GM19455 (cell line): ENCODE results near the gene PLEKHG3.

Experiments used
- ATAC-seq: cut with Tn5 transposase; IDR thresholded peaks from one replicate; pipeline ENCODE4 v1.9.1; 2021; ENCODE audit not compliant: unreplicated experiment

PLEKHG3 gene

DNA sequence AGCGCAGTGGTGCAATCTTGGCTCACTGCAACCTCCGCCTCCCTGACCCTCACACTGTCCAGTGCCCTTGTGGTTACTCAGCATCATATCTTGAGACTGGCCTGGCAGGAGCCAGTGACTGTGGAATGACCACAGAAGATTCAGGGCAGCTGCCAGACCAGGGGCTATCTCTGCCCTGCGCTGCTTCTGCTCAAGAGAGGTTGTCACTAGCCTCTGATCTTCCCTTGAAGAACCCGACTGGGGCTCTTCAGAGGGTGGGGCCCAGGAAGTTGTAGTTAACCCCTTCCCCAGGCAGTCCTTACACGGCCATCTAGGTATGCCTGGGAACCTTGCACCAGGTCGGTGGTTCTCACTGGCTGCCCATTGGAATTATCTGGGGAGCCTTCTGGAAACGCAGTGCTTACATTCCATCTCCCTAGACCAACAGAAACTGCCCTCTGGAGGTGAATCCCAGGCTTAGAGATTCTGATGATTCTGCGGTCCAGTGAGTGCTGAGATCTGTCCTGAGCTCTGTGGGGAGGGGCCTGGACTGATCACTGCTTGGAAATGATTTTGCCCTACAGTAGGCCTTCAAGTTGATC is 41.4 kb downstream of the PLEKHG3 start:
- ATAC-seq, result no peak

DNA sequence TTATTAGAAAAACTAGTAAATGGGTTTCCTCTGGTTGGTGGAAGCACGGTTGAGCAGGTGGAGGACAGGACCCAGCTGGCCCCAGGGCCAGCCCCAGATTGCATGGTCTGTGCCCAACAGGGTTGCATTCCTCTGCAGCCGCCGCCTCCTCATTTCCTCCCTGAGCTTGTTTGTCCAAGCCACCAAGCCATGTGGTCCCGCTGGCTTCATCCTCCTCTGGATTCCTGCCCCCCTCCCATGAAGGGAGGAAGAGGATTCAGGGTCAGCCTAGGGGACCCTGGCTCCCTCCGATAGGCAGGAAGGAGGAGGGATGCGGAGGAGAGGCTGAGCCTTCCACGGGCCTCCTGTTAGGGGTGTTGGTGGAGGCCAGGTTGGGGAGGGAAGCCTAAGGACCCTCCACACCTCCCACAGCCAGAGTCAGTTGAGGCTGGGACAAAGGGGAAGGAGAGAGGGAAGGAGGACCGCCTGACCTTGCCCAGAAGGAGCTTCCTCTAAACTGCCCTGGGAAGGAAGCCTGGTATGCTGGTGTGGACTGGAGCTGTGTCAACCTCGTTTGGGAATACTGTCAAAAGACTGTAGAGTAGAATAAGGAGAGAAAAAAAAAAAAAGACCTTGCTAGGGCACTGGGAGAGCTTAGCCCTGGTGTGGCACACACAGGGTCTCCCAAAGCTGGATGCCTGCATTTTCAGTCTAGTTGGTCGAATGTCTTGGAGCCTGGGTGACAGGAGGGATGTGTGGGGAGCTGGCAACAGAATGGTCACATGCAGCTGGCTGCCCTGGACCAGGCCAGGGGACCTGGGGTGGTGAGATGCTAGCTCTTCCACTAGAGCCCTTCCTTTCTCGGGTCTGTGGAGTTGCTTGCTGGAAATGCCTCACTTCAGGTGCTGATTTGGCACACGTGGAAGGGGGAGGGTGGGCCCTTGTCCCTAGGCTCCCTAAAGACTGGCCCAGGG is 42.4 kb downstream of the PLEKHG3 start:
- ATAC-seq, result no peak

DNA sequence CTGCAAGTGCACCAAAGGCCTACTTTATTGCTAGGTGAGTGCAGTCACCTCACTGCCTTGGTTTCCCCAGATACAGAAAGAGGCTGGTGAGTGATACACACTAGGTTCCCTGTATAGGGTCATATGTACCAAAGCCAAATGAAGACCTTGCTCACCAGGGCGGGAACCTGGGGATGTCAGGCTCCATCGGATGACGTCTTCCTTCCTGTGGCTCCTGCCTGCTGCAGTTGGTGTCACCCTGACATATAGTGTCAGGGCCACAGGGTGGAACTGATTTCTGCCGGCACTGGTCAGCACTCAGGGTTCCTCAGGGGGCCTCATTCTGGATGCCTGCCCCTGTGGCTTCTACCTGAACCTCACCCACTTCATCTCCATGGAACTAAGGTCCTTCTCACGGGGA is 43.1 kb downstream of the PLEKHG3 start:
- no peak for ATAC-seq

- no peak for ATAC-seq
Observed at GRCh38 chr14:64748521-64748920, 44.3 kb downstream of the PLEKHG3 start.

DNA sequence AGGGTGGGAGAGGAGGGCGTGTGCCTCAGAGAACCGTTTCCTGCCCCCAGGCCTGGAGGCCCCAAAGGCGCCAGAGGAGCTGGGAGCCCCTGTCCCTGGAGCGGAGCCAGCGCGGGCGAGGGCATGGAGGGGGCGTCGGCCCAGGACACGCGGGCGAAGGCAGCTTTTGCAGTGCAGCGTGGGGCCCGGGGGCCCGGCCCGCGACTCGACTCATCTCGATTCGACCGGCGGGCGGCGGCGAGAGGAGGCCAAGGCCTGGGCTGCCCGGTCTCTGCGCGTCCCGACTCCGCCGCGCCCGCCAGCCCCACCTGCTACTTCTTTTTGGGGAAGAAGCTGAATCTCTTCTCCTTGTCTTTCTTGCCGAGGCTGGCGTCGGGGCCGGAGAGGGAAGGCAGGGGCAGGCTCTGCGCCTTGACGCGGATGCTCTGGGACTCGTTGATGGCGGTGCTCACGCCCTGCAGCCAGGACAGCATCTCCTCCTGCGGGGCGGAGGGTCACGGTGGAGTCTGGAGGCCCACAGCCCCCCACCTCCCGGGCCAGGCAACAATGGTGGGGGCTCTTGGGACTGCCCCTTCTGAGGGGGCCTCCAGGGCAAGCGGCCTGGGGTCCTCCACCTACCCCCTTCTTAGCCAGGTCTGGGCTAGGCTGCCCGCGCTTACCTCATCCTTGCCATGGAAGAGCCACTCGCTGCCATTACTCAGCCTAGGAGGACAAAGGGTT is 44.9 kb downstream of the PLEKHG3 start:
- no peak for ATAC-seq

DNA sequence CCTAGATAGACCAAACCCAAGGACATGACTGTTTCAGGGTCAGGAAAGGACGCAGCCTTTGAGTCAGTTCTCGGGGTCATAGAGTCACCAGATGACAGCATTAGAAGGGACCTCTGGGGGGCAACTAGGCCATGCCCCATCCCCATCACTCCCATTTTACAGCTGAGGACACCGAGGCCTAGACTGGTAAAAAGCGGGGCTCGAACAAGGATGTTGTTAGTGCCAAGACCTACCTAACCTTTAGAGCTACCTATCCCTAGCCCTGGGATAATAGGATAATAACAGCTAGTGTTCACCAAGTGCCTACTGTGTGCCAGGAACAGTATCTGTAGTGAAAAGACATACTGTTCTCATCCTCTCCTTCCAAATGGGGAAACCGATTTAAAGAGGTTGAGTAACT is 48.7 kb downstream of the PLEKHG3 start:
- ATAC-seq, result no peak

DNA sequence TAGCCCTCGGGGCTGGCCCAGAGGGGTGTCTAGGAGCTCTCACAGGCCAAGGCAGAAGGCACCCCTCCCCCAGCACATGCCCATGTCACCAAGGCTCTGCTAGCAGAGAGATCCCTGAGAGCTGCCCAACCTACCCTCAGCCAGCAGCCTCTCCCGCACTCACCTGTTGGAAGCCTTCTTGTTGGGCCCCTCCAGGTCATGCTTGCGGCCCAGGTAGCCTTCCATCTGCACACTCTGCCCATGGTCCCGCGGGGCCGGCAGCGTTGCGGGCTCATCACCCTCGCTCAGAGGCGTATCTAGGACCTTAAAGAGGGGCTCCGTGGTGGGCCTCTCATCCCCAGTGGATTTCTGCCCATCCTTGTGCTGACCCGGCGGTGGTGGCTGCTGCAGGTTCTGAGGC is 49.1 kb downstream of the PLEKHG3 start:
- ATAC-seq, result no peak

GRCh38 chr14:64753999-64754398 is 49.8 kb downstream of the PLEKHG3 start:
- ATAC-seq, result no peak

GRCh38 chr14:64754685-64755084 is 50.5 kb downstream of the PLEKHG3 start:
- ATAC-seq, result no peak

DNA sequence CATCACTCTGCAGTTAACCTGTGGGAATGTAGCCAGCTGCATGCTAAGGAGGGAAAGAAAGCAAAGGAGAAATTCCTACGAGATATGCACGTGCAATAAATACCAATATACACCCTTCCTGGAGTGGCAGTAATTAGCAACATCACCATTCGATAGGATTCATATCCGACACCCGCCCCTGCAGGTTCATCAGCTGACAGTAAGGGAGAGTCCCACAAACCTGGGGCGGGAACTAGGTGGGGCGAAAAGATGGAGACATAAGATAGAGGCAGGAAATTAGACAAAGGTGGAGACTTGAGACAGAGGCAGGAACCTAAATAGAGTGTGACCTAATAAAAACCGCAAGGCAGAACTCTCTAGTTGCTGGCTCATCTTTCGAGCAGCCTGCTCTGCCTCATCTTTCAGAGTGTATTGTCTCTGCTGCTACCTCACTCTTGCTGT is 51.6 kb downstream of the PLEKHG3 start:
- no peak for ATAC-seq

DNA sequence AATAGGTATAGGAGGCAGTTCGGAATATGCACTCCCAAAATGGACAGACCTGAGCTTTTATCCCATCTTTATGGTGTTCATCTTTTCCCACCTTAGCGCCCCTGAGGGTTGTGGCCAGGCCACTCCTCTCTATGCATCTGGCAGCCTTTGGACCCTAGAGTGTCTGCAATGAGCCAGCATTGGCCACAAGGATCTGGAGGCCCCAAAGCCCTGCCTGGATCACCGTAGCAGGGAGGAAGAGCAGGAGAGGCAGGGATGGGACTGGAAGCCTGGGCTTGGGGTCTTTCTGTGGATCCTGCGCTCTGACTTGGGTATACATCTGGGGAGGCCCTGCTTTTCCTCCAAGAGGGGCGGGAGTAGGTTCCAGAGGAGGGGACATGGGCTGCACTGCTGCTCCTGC is 52.5 kb downstream of the PLEKHG3 start:
- no peak for ATAC-seq

DNA sequence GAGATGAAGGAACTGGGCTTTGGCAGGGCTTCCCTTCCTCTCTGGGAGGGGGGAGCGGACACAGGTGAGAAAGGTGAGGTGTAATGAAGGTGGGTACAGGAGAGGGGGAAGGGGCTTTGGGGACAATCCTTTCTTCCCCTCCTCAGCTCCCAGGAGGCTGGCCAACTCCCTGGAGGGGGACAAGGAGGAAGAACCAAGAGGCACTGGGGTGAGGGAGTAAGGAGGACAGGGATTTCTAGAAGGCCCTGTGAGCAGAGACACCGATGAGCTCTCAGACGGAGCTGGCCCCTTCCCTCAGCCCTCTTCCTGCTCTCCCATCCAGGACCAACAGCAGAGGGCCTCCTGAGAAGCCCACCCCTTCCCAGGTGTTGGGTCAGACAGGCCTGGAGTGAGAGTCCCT is 53.4 kb downstream of the PLEKHG3 start:
- ATAC-seq, result no peak

- ATAC-seq, result no peak
Observed at GRCh38 chr14:64758025-64758521, 53.8 kb downstream of the PLEKHG3 start.

GRCh38 chr14:64758691-64759554 is 54.7 kb downstream of the PLEKHG3 start:
- no peak for ATAC-seq

DNA sequence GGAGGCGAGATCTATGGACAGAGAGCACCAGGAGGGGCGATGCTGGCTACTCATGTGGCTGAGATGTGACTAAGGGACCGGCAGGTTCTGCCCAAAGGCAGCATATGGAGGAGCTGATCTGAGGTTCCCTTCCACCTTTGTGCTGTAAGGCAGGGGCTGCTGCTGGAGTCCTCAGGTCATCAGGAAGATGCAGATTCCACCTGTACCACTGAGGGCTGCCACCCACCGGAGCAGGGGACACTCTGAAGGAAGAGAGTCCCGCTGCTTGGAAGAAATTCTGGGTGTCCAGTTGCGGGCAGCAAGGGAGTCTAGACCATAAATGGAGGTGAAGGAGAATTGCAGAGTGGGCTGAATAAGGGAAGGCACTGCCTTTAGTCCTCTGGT is 55.3 kb downstream of the PLEKHG3 start:
- no peak for ATAC-seq

DNA sequence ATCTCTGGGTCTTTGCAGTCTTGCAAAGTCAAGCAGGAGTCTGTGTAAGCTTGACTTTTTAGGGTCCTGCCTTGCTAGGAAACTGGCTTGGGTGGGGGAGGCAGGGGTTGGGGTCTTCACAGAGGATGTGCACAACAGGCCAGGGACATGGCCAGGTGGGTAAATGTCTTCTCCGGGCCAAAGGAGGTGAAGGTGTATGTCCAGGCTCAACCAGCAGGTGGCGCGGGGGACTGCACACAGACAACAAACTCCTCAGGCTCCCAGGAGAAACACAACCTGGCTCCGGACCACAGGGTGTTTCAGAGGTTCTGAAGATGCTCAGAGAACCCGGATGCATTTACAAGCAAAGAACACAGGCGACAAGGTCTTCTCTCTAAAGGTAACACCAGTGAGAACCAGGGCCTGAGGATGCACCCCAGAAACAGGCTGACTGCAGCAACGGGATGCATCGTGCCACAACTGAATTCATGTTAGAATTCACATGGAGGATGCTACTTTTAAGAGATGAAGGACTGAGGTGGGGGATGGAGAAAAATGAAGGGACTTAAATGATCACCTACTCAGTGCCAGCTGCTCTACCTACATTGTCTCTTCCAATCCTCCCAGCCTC is 56.0 kb downstream of the PLEKHG3 start:
- ATAC-seq, result no peak

DNA sequence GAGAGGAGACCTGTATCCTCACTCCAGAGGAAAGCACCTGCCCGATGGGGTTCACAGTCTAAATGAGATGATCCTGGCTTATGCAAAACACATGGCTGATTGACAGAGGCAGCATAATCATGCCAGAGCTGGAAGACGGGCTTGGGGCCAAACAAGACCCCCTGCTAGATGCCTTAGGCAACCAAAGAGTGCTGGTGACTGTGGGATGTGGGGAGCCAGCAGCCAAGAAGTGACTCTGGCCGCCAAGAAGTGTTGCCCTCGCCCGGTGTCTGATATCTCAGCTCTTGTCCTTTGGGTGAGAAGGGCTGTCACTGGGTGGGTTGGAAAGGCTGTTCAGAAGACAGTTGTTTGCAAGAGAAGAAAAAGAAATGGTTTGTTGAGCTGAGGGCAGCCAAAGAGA is 56.7 kb downstream of the PLEKHG3 start:
- ATAC-seq, result no peak

DNA sequence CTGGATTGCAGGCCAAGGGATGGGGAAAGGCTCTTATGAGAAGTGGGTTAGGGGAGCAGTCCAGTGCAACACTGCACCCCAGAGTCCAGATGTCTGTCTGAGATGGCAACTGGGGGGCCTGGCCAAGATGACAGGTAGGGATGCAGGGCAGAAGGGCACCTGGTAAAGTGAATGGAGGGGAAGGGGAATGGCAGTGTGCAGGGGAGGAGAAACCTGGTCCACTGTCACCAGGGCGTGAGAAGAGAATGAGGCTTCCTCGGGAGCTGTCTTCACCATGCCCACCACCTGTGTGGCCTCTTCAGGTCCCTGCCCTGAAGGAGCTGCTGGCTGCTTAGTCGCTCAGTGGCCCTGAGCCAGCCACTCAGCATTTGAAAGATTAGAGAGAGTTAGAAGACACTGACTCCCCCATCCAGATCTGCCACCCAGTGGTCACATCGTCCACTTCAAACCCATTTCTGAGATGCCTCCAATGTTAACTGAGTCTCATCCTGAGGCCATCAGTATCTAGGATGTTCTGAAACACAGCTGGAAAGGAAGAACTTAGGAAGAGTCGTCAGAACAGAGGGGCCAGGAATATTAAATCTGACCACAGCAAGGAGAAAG is 57.3 kb downstream of the PLEKHG3 start:
- no peak for ATAC-seq

- ATAC-seq, result no peak
Observed at GRCh38 chr14:64762044-64763034, 58.1 kb downstream of the PLEKHG3 start.
